Measurements from ENCODE around the gene SMAD2.
A peak's percentile ranks its signal among the peaks of the same experiment; 100 is the strongest.
"Not testable (repeated sequence)": the region's sequence is repeated elsewhere in the genome, so short reads cannot be mapped to it uniquely, and the experiment has no call there.

The SMAD2 gene

DNA sequence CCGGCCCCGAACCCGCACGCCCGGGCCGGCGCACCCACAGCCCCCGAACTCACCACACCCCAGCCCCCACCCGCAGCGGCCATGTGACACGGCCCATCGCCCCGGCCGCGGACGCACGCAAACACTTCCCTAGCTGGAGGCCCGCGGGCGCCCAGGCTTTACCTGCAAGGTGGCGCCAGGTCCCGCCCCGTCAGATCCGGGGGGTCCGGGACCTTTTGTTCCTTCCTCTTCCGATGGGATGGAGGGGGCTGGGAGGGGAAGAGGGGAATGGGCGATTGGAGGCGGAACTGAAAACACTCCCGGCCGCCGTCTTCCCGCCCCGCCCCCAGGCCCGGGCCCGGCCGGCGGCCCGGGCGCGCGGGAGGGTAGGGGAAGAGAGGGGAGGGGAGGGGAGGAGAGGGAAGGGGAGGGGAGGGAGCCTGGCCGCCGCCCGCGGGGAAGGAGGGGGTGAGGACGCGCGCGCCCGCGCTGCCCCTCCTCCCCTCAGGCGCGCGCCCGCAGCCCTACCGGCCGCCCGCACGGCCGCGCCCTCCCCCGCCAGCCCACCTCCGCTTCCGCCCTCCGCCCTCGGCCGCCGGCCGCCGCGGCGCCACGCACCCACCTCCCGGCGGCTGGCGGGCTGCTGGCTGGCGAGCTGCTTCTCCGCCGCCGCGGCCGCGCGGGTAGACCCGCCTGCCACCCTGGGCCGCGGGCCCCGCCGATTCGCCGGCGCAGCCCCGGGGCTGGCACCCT, at the start of gene SMAD2:
TSS of gene SMAD2 (minus strand) at position 461 of the 732 bp plus-strand sequence. CDS start 33,903 bp downstream, outside the sequence.
- DNase-seq = peak; percentile 76

GRCh38 chr18:47979611-47980200, 49.2 kb upstream of the SMAD2 start:
- DNase-seq = no peak

GRCh38 chr18:47978603-47979002, 48.1 kb upstream of the SMAD2 start:
- DNase-seq = no peak

GRCh38 chr18:47978141-47978540, 47.7 kb upstream of the SMAD2 start:
- no peak for DNase-seq

GRCh38 chr18:47975701-47976100, 45.2 kb upstream of the SMAD2 start:
- no peak for DNase-seq

DNA sequence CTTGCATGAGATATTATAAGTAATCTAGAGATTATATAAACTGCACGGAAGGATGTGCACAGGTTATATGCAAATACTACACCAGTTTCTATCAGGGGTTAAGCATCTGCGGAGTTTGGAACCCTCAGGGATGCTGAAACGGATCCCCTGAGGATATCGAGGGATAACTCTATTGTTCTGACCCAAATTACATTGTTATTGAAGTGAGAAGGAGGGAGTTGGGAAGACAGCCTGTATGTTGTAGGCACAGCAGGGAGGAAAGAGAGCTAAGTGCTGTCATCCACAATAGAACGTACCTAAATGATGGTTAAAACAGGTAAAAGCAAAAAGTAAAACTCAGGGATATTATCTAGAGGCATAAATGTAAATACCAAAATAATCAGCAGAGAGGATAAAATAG, 44.6 kb upstream of the SMAD2 start:
- DNase-seq = no peak

DNA sequence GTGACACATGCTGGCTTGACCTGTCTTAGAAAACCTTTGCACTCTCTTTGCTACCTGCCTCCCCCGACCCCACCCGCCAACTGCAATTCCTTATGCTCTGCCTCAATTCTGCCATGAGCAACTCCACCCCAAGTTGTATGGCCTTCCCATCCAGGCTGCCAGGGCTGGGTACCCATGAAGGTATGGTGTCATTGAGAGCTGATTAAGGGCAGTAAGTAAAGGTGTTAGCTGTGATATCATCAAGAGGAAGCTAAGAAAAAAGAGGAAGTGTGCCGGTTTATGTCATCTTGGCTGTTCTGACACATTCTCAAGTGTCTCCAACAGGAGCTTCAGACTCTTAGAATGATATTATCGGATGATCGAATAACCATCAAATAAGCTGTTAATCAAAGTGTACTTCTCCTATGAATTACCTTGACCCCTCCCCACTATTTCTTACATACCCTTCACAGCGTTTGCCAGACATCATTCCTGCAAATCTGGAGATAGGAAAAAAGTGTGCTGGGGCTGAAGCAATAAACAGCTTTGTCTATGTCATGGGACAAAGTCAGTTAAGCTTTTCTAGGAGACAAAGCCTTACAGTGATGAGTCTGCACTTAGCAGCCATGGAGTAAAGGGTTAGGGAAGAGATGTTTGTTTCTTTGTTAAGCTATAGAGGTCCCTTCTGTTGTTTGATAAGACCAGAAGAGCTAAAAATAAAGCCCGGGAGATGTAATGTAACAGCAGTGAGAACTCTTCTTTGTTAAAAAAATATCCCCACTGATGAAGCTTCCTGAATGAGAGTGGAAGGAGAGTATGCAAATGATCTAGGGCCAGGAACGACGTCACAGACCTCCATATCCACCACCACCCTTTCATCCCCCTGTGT, 40.4 kb upstream of the SMAD2 start:
- DNase-seq = peak; percentile 12

DNA sequence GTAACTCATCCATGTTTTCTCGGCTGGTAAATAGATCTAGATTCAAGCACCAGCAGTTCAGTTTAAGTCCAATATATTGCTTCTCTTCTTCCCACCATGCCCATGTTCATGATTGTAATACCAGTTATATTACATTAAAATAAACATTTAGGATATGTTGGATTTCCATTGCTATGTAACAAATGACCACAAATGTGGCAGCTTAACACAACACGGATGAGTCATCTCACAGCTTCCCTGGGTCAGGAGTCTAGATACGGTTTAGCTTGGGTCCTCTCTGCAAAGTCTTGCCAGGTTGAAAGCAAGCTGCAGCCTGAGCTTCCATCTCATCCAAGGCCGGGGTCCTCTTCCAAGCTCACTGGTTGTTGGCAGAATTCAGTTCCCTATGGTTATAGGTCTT, 39.4 kb upstream of the SMAD2 start:
- DNase-seq = no peak

DNA sequence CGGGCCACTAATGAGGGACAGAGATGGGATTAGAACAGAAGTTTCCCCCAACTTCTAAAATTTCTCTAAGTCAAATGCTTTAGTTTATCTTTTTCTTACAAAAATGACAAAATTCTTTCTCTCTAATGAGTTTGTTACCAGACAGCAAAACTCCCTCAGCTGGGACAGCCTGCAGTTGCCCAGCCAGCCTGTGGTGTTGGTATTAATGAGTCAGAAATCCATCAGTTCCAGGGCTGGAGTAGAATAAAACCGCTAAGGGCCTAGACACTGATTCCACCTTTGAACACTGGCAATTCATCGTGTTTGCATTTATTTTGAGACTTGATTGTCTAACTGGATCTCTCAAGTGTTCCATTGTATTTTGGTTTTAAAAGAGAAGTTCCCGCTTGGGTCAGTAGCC, 38.3 kb upstream of the SMAD2 start:
- no peak for DNase-seq

- no peak for DNase-seq
These were observed 37.7 kb upstream of the SMAD2 start for GRCh38 chr18:47968006-47968676.

DNA sequence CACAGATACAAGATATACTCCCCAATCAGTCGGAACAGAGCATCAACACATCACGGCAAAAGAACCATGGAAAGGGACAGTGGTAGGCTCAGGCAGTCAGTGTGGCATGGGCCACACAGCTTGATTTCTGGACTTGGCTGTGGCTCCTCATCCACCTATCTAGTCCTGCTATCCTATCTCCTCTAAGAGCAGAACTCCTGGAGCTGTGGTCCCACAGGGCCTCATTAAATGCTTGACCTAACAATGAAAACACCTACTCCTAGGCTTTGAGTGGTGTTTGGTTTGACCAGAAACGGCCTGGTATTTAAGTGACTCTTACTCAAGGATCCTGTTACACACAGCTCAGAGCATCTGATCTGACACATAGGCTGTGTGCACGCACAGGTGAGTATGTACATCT, 33.6 kb upstream of the SMAD2 start:
- DNase-seq = no peak

- DNase-seq = not testable (repeated sequence)
These were observed 30.5 kb upstream of the SMAD2 start for GRCh38 chr18:47961003-47961402.

DNA sequence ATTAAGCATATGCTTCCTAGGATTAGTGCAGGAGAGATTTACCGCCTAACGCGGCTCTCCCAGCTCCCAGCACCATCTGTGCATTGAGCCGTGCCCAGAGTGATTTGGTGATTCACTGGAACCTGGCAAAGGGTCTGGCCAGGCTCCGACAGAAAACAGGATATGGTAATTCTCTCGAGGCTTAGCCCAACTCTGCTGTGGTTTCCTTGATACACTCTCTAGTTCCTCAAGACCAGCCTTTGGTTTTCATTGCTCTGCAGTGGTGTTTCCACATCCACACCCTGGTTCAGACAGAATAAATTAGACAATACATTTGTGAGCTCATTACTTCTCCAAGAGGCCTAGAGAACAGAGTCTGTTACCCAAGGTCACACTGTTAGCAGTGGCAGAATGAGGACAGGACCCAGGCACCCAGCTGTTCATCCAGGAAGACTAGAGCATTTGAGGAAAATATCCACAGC, 23.0 kb upstream of the SMAD2 start:
- DNase-seq = peak; percentile 31

DNA sequence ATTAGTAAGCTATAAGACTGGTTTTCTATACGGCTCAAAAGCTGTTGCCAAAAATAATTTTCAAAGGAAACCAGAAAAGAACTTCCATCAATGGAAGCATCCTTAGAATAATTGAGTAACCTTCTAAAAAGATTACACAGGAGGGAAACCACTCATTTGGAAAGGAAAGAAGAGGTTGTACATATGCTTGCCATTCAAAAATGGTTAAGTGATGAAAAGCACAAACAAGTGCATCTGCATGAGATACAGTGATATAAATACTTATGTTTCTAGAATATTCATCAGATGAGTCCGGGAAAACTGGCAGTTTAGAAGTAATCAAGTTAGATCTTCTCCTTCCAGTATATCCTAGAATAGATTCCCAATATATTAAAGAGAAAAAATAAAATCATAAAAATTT, 20.1 kb upstream of the SMAD2 start:
- DNase-seq = no peak

DNA sequence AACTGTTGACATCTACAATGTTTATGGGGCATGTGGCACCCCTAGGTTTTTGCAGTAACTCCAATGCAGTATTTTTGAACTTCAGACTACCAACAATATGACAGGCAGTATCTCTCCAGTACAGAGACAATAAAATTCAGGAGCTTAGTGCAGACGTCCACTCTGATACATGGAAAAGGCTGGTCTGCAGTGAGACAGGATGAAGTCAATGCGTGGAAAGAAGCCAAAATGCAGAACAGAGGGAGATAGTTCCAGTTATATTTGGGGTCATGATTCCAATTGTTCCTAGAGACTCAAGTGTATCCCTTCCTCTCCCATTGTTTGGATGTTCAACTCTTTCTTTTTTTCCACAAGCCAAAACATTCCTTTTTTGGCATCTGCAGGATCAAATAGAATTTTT, 18.7 kb upstream of the SMAD2 start:
- no peak for DNase-seq

DNA sequence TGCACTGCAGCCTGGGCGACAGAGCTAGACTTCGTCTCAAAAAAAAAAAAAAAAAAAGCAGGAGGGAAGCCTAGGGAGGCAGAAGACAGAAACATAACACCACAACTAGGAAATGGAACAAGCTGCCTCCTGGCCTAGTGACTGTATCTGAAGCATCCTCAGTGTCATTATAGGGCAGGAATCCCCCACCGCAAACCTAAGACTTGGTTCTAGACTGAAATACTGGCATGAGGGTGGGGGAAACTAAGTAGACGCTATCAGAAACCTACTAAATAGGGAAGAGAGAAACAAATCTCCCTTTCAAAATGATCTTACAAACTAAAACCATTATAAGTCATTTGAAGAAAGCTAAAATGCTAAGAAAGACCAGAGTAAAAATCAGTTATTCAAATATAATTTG, 16.4 kb upstream of the SMAD2 start:
- DNase-seq = no peak

DNA sequence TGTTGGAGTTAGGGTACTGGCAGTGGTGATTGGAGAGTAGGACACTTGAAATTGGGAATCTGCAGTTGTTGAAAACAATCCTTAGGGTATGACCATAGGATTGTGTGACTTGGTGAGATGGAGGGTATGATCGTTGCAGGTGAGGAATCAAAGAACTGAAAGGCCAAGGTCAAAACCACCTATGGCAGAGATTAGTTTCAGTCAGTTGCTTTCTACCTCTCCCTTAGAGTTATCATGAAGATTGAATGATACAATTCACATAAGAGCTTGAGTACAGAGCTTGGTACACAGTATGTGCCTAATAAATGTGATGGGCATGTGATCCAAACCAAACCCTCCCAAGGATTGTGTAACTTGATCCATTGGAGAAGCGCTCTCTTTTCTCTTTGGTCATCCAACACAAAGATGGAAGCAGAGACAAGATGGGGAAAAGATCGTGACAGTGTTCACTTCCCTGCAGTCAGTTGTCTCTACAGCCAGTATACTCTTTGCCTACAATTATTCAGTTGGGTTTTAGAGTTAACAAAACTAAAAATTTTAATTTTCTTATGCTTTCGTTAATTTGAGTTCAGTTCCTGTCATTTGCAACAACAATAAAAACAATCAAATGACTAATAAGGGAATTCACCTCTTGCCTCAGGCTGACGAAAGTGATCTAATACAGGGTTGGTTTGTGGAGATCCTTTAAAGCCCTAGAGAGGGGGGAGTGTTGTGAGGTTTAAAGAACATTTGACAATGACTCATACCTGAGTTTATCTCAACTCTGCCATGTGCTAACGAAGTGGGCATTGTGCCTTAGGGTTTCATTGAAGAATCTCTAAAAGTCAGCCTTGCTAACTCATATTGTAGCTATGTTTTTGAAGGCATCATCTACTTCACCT, 14.8 kb upstream of the SMAD2 start:
- peak; percentile 64 for DNase-seq

- DNase-seq = no peak
These were observed 6.5 kb upstream of the SMAD2 start for GRCh38 chr18:47936952-47937351.

DNA sequence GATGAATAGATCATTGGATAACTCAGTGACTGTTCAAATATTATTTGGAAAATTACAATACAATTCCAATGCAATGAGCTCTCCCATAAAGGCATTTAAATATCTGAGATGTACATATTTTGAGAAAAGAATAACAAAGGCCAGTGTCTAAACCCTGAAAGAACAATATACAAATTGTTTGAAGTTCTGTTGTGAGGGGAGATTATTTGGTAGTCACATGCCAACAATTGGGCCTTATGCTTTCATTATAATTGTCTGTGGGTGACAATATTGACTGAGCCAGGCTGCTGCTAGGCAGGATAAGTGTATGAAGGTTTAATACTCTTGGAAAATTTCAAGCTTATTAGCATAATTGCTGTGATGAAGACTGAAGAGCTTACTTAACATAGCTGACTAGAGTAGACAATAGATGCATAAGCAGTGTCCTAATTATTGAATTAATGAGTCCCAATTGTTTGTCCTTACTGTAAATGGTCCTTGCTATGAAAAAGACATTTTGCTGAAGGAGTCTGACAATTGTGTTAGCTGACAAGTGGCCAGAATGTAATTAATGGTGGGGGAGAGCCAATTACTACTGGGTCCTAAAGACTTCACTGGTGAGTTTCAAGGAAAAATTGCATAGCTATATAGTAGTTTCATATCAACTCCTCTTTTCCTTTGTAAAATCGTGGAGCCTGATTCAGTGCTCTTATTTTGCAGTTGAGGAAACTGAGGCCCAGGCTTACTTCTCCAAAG, 5.0 kb upstream of the SMAD2 start:
- DNase-seq = no peak

DNA sequence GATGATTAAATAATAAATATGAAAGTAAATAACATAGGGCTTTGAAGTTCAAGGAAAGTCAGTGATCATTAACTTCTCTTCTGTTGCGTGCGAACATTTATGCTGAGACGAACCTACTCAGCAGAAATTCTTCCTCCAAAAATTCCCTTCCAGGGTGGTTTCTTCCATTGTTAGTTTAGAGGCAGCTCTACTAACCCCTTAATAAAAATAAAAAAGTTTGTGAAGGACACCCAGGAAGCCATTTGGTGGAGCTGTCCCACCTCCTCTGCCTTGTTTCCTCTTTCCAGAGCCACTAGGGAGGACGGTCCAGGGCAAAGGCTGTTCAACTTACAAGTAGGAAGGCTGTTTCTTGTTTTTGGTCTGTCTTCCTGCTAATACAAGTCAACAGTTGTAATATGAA, 2.1 kb upstream of the SMAD2 start:
- peak; percentile 43 for DNase-seq

DNA sequence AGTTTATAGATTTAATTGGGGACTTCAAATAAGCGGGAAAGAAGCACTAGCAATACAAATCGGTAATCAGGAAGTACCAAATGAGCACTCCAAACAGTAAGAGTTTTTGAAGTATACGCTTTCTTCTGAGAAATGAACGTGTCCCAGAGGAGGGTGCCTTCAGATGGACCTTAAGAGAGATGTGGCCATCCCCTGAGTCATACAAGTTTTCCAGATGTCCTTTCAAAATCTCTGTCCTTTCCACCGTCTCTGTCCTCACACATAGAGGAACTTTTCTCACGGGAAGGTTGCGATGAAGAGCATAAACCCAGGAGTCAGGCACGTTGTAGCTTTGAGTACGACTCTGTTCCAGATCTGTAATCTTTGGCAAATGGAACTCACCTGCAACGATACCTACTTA, 1.7 kb upstream of the SMAD2 start:
- DNase-seq = no peak

All from hematopoietic multipotent progenitor cell treated with erythropoietin and hydrocortisone succinate and interleukin-3 and kit ligand, for 8 days (in vitro differentiated cells).